ENCODE measurements around the gene LPIN3.

GRCh38 chr20:41393705-41394066 lies 53.1 kb downstream of the LPIN3 start:
- TF ChIP-seq CTCF (conservative IDR thresholded peaks at IDR 0.05 in 1 of 2, IDR thresholded peaks at IDR 0.05 in 1 of 2; ENCODE audit: extremely low read depth in 1 of 2, insufficient read depth in 1 of 2, low read depth in 1 of 2, low read length in 2 of 2) (no peak), EZH2 (IDR thresholded peaks at IDR 0.05; ENCODE audit: borderline replicate concordance, low read length) (no peak)

Measured in mammary epithelial cell (primary cell).